GM19035 (cell line): ENCODE results near the gene GPHN.
"Not testable (repeated sequence)": the region's sequence is repeated elsewhere in the genome, so short reads cannot be mapped to it uniquely, and the experiment has no call there.

Experiments
- ATAC-seq: cut with Tn5 transposase; IDR thresholded peaks from one replicate; pipeline ENCODE4 v1.9.1; 2021; ENCODE audit not compliant: unreplicated experiment

GPHN gene

DNA sequence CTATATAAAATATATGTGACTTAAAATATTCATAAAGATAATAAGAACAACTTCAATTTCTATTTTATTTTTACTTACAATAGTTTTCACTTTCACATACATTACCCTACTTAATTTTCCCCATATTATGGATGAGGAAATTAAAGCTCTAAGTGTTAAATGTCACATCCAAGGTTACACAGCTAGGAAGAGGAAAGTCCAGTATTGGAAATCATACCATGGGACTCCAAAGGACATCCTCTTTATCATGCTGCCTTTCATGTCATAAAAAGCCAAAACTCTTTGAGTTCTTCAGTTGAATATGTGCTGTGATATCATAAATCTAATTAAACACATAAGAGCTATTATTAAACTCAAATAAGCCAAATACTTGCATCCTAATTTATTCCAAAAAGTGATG lies 508.9 kb downstream of the GPHN start:
- ATAC-seq, result no peak

- ATAC-seq, result no peak
Measured at GRCh38 chr14:67018720-67019119, 510.8 kb downstream of the GPHN start.

GRCh38 chr14:67019796-67020195 lies 511.8 kb downstream of the GPHN start:
- no peak for ATAC-seq

DNA sequence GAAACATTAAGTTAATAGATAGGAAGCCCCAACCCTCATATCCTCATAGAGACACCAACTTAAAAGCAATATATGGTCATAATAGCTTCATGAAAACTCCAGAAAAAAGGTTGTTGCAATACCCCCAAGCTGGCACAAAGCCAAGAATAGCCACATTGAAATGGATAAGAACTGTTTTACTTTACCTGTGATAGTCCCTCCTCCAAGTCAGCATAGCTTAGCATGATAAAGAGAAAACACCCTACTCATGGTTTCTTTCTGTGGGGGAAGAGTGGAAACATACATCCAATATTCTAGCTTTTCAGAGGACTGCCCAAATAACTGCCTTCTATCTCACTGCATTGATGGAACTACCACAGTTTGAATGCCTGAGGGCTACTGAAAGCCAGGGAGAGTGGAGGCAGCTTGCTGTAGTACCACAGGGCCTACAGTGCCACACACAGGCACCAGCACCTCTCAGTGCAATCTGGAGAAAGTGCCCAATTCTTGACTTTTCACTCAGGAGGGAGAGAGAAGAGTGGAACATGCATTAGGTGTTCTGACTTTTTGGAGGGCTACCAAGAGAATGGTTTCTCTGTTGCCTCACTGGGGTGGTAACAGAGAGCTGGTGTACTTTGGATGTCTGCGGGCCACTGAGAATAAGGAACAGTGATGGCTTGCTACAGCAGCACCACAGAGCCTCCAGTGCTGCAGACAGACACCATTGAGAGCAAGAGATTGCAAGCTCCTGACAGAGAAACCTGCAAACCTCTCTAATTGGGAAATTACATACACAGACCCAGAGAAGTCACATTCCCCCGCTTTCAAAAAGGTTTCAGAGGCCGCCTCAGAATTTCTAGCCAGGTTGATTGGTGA lies 524.2 kb downstream of the GPHN start:
- ATAC-seq, result no peak

DNA sequence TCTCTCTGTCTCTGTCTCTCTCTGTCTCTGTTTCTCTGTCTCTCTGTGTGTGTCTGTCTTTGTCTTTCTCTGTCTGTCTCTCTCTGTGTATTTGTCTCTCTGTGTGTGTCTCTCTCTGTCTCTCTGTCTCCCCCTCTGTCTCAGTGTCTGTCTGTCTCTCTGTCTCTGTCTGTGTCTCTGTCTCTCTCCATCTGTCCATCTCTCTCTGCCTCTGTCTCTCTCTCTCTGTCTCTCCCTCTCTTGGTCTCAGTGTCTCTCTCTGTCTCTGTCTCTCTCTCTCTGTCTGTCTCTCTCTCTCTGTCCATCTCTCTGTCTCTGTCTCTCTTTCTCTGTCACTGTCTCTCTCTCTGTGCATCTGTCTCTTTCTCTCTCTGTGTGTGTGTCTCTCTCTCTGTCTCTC lies 537.5 kb downstream of the GPHN start:
- ATAC-seq, result no peak

DNA sequence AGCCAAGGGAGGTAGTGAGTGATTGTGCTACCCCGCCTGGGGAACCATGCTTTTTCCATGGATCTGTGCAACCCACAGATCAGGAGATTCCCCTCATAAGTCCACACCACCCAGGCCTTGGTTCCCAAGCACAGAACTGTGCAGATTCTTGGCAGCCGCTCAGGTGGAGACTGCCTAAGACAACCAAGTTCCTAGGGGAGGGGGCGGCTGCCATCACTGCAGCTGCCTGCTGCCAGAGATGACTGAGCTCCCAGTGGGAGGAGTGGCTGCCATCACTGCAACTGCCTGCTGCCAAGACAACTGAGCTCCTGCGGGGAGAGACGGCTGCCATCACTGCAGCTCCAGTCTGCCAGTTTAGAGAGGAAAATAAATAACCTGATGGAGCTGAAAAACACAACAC lies 542.9 kb downstream of the GPHN start:
- no peak for ATAC-seq

- ATAC-seq, result no peak
Measured at GRCh38 chr14:67056684-67057083, 548.7 kb downstream of the GPHN start.

- no peak for ATAC-seq
Measured at GRCh38 chr14:67059596-67059995, 551.6 kb downstream of the GPHN start.

DNA sequence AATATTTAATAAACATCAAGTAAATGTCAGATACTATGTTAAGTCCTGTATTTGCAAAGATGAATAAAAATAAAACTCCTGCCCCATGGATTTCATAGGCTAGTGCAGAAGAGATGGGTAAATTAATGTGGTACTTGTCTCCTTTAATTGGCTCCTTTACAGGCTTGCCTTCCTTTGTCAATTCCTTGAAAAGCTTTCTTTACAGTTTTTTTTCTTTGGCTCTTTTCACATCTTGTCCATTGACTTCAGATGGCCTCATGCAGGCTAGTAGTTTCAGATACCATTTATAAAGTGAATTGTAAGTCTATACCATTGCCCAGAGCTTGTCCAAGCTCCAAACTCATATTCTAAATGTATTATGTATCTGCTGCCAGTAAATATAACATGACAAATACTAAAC lies 552.6 kb downstream of the GPHN start:
- no peak for ATAC-seq

GRCh38 chr14:67067070-67067814 lies 559.3 kb downstream of the GPHN start:
- not testable (repeated sequence) for ATAC-seq

DNA sequence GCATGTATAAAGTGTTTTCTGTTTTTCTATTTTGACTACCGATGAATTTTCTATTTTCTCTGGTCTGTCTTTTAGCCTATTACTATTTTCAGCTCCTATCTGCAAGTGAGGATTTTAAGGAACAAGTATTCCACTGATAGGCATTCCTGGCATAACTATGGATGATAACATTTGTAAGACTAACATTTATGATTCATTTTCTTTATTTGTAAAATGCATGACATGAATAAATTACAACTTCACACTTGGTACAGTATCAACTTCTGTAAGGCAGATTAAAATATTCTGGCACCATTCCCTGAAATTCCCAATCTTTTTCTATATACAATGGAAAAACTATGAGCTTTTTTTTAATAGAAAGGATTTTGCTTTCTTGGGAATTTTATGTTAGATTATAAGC lies 560.3 kb downstream of the GPHN start:
- ATAC-seq, result no peak

DNA sequence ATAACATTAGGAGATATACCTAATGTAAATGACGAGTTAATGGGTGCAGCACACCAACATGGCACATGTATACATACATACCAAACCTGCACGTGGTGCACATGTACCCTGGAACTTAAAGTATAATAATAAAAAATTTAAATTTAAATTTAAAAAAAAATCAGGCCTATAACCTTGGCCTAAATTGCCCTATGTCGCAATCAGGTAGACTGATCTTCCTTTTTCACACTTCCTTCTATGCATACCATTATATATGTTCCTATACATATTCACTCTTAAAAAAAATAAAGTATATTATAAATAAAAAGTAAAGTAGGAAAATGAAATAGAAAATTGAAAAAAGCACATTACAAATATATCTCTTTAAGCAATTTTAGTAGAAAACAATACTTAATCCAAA lies 563.6 kb downstream of the GPHN start:
- ATAC-seq, result no peak

DNA sequence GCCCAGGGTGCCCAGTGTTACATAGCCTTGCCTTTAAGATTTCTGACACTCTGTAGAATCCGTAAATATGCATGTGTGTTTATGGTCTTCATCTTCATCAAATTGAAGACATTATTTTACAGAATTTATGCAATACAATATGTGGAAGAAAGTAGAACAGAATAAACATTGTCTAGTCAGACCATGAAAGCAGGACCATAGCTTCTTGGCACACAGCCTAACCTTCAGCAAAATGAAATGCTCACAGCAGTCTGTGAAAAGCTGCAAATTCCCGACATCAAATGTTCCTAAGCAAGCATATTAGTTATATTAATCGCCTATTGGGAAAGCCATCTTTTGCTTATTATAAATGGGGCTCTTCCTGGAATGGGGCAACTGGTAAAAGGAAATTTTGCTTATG lies 570.0 kb downstream of the GPHN start:
- ATAC-seq, result no peak

DNA sequence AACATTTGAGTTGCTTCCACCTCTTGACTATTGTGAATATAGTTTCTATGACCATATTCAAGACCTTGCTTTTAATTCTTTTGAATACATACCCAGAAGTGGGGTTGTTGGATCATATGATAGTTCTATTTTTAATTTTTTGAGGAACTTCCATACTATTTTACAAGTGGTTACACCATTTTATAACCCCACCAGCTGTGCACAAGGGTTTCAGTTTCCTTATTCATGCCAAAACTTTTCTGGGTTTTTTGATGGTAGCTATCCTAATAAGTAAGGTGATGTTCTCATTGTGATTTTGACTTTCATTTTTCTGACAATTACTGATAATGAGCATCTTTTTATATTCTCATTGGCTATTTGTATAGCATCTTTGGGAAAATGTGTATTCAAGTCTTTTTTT lies 571.9 kb downstream of the GPHN start:
- no peak for ATAC-seq

- no peak for ATAC-seq
Measured at GRCh38 chr14:67108230-67108629, 600.3 kb downstream of the GPHN start.

DNA sequence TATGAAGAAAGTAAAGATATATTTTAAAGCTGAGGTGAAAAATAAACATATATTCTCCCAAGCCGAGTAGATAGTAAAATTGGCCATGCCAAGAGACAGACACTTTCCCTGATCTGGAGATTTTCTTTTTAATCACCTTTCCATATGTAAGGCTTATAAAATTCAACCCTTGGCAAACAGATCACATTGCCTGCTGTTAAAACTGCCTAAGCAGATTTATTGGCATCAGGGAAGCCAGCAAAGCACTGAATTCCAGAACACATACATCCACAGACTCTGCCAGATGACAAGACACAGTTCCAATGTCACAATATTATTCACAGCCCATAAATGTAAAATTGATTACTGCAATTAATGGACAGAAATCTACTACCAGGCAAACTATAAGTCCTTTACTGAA lies 603.1 kb downstream of the GPHN start:
- no peak for ATAC-seq

DNA sequence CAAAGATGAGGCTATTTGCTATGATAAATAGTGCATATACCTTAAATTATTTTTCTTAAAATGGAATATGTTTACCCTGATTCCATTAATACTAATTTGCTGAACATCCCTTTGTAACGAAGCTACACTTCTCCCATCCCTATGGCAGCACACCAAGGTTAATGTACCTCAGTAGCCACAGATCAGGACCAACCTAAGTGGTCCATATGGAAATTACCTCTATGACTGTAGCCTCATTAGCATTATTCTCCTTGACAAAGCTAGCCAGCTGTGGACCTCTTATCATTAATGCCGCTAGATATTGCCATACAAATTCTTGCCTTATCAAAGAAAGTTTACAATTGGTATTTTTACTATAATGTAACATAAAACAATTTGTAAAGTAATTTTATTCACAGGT lies 604.4 kb downstream of the GPHN start:
- ATAC-seq, result no peak

GRCh38 chr14:67127174-67127573 lies 619.2 kb downstream of the GPHN start:
- no peak for ATAC-seq

- no peak for ATAC-seq
Measured at GRCh38 chr14:67129768-67130167, 621.8 kb downstream of the GPHN start.

GRCh38 chr14:67131691-67132090 lies 623.7 kb downstream of the GPHN start:
- ATAC-seq, result no peak

DNA sequence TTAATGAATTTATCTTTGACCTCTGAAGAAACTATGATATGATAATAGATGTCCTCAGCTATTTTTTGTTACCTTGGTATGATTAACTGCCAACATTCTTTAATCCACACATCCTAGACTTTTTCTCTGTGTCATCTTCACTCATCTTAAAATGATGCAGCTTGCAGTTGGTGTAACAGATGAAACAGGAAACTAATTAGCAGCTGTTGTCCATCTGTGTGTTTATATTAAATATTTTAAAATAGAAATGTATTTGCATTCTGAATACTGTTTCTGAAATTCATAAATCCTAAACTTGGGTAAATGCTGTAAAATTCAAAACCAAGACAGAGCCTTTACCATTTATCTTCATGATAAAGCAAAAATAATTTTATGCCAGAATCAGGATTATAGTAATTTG lies 625.2 kb downstream of the GPHN start:
- no peak for ATAC-seq
